Body of pancreas (tissue), 4 donors: ENCODE data around the gene BABAM2.

ENCODE experiments used
- CTCF ChIP-seq, 7 experiments: fragments of 450-650 bp in 4 of 7; fragments of 200-600 bp in 3 of 7; sonication (generic) in 3 of 7; IDR thresholded peaks; one replicate each; pipeline ENCODE4 v1.5.1; 2016 to 2019; ENCODE audit warnings: antibody characterized with exemption in 7 of 7
- POLR2A ChIP-seq, 3 donors: fragments of 450-650 bp; IDR thresholded peaks; one replicate each; pipeline ENCODE4 v1.6.1; 2016; ENCODE audit warnings: antibody characterized with exemption in 3 of 3, mild to moderate bottlenecking in 2 of 3

GRCh38 chr2:28358668-28359201 lies 468.2 kb downstream of the BABAM2 start:
- TF ChIP-seq CTCF (IDR thresholded peaks at IDR 0.05): no peak
- no peak for TF ChIP-seq POLR2A (IDR thresholded peaks at IDR 0.05)
